ENCODE measurements around the gene TOP1. TPM values are rescaled to one million over a fixed set of nuclear protein-coding genes. Genes with fewer than 3 reads are reported as not detected.

The TOP1 gene
- total and polyA plus RNA-seq, 9 of the 15 experiments (the other 6 are each of a cell fraction or from before 2014, with no cell fraction given): 26.4 to 127 (median 39.6) TPM

DNA sequence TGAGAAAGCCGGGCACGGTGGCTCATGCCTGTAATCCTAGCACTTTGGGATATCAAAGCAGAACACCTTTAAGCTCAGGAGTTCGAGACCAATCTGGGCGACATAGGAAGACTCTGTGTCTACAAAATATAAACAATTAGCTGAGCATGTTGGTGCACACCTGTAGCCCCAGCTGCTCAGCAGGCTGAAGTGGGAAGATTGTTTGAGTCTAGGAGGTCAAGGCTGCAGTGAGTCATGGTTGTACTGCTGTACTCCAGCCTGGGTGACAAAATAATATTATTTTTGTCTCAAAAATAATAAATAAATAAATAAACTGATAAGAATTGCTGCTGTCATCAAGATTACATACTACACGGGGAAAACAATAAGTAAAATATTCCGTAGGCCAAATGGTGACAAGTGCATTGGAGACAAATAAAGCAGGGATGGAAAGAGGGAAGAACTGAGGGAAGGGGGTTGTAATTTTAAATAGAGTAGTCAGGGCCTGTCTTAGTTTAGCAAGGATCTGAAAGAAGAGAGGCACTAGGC, 14.0 kb upstream of the TOP1 start:
- H3K4me3 ChIP-seq: no peak overlapping the region
- no peak overlapping the region for H3K4me2 ChIP-seq (ENCODE audit: insufficient read depth, low read length)
- H4K20me1 ChIP-seq (replicated peaks; ENCODE audit: control insufficient read depth, insufficient read depth, low read length): no peaks in the 10 kb centered on the region
- H3K36me3 ChIP-seq (ENCODE audit: control insufficient read depth, insufficient read depth, low read length): no peaks in the 10 kb centered on the region
- no peak overlapping the region for H3K27ac ChIP-seq (ENCODE audit: extremely low read depth, low read depth, low read length)
- no peaks in the 10 kb centered on the region for H3K9me3 ChIP-seq (replicated peaks; ENCODE audit: control insufficient read depth, insufficient read depth, low read depth, low read length)
- H2AFZ ChIP-seq (ENCODE audit: low read depth, low read length): no peak overlapping the region
- no peak overlapping the region for H3K9ac ChIP-seq (ENCODE audit: insufficient read depth in 1 of 2, low read depth in 2 of 2, low read length in 2 of 2)
- H3K9me1 ChIP-seq (ENCODE audit: control insufficient read depth, insufficient read depth, low read length): no peaks in the 10 kb centered on the region
- FAIRE-seq (no peak), ATAC-seq (no peak), DNase-seq (ENCODE audit: extremely low read depth in 1 of 4, low spot score in 3 of 4) (no peak)
- CTCF ChIA-PET (ENCODE audit: low intra/inter-chr PET ratio): no interaction called here
- WGBS (ENCODE audit: insufficient coverage, low coverage, missing lambda C conversion rate): 37% methylated on average over 6 of the region's 6 CpGs
- no peaks in the 10 kb centered on the region for H3K27me3 ChIP-seq (ENCODE audit: control insufficient read depth in 2 of 2, insufficient read depth in 2 of 2, low read length in 2 of 2)
- no TSS peak for BruUV-seq (replicated peaks)
- POLR2A ChIA-PET: interaction anchor here (1.2 kb wide), 1 partner anchor 10 kb away, joined by 3 read pairs; no protein-coding TSS in a partner anchor
- in situ Hi-C loops (cut with MboI): no loop called here
- no peaks in the 10 kb centered on the region for H3K79me2 ChIP-seq (ENCODE audit: control insufficient read depth, insufficient read depth, low read length)
- intact Hi-C loops (cut with micrococcal nuclease): no loop called here
- no peak for TF ChIP-seq ERF (CRISPR knock-in tag; IDR thresholded peaks at IDR 0.05)
- TF ChIP-seq ZNF316 (IDR thresholded peaks at IDR 0.05): peak; percentile 30; the same call in 1 of the 2 replicates
- no peak for TF ChIP-seq MBD2 (IDR thresholded peaks at IDR 0.05; ENCODE audit: borderline replicate concordance, low read depth)
- TF ChIP-seq FOXJ2 (tag; IDR thresholded peaks at IDR 0.05): no peak
- TF ChIP-seq TBP (optimal IDR thresholded peaks at IDR 0.05; ENCODE audit: low read depth, low read length): no peak
- peak; percentile 14; the same call in 1 of the 2 replicates for TF ChIP-seq CBFA2T3 (IDR thresholded peaks at IDR 0.05)
- TF ChIP-seq, protein P1, sequence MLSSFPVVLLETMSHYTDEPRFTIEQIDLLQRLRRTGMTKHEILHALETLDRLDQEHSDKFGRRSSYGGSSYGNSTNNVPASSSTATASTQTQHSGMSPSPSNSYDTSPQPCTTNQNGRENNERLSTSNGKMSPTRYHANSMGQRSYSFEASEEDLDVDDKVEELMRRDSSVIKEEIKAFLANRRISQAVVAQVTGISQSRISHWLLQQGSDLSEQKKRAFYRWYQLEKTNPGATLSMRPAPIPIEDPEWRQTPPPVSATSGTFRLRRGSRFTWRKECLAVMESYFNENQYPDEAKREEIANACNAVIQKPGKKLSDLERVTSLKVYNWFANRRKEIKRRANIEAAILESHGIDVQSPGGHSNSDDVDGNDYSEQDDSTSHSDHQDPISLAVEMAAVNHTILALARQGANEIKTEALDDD (IDR thresholded peaks at IDR 0.05): no peak
- TF ChIP-seq, protein P2, sequence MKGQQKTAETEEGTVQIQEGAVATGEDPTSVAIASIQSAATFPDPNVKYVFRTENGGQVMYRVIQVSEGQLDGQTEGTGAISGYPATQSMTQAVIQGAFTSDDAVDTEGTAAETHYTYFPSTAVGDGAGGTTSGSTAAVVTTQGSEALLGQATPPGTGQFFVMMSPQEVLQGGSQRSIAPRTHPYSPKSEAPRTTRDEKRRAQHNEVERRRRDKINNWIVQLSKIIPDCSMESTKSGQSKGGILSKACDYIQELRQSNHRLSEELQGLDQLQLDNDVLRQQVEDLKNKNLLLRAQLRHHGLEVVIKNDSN (CRISPR knock-in tag; IDR thresholded peaks at IDR 0.05): no peak
- no peak for TF ChIP-seq JUNB (CRISPR knock-in tag; conservative IDR thresholded peaks at IDR 0.05)
- peaks cover 0 to 8% of the 10 kb centered on the region in 2 experiments; a peak in 3 of 5 replicates for H3K4me1 ChIP-seq (replicated peaks in 1 of 2; ENCODE audit: control insufficient read depth in 2 of 2, insufficient read depth in 2 of 2, low read length in 2 of 2)
